Retina (tissue), 1 donor: ENCODE data around the gene PRR18.

Experiments
- DNase-seq: peaks from one replicate; pipeline ENCODE4 v3.0.0-alpha.2; 2016

PRR18 gene

GRCh38 chr6:166333172-166333995 lies 25.2 kb upstream of the PRR18 start:
- DNase-seq: no peak

- DNase-seq: no peak
Measured at GRCh38 chr6:166331503-166332415, 23.6 kb upstream of the PRR18 start.

- DNase-seq: no peak
Measured at GRCh38 chr6:166330612-166331011, 22.4 kb upstream of the PRR18 start.

- DNase-seq: no peak
Measured at GRCh38 chr6:166325383-166326042, 17.3 kb upstream of the PRR18 start.

GRCh38 chr6:166323395-166323794 lies 15.2 kb upstream of the PRR18 start:
- no peak for DNase-seq

- no peak for DNase-seq
Measured at GRCh38 chr6:166318649-166319600, 10.7 kb upstream of the PRR18 start.

- DNase-seq: no peak
Measured at GRCh38 chr6:166318227-166318626, 10.0 kb upstream of the PRR18 start.

GRCh38 chr6:166317261-166318212 lies 9.3 kb upstream of the PRR18 start:
- DNase-seq: no peak

- no peak for DNase-seq
Measured at GRCh38 chr6:166315436-166315835, 7.2 kb upstream of the PRR18 start.

GRCh38 chr6:166314454-166314853 lies 6.3 kb upstream of the PRR18 start:
- DNase-seq: no peak

- DNase-seq: peak; percentile 38
Measured at GRCh38 chr6:166313255-166314070, 5.3 kb upstream of the PRR18 start.

- no peak for DNase-seq
Measured at GRCh38 chr6:166312832-166313231, 4.6 kb upstream of the PRR18 start.

GRCh38 chr6:166310634-166311033 lies 2.4 kb upstream of the PRR18 start:
- DNase-seq: no peak

GRCh38 chr6:166309977-166310376 lies 1.8 kb upstream of the PRR18 start:
- no peak for DNase-seq

- no peak for DNase-seq
Measured at GRCh38 chr6:166308769-166309589, 787 bp upstream of the PRR18 start.

- peak; percentile 66 for DNase-seq
Measured at GRCh38 chr6:166307082-166308032, 835 bp downstream of the PRR18 start.

GRCh38 chr6:166306378-166307081 lies 1.7 kb downstream of the PRR18 start:
- peak; percentile 36 for DNase-seq
